ENCODE data around the gene SCAF8.
"Not testable (repeated sequence)": the region's sequence is repeated elsewhere in the genome, so short reads cannot be mapped to it uniquely, and the experiment has no call there.

DNA sequence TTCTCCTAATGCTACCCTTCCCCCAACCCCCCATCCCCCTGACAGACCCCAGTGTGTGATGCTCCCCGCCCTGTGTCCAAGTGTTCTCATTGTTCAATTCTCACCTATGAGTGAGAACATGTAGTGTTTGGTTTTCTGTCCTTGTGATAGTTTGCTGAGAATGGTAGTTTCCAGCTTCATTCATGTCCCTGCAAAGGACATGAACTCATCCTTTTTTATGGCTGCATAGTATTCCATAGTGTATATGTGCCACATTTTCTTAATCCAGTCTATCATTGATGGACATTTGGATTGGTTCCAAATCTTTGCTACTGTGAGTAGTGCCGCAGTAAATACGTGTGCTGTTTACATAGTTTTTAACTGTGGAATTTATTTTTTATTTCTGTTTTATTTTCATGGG, 78.4 kb downstream of the SCAF8 start:
- TF ChIP-seq, protein P1, sequence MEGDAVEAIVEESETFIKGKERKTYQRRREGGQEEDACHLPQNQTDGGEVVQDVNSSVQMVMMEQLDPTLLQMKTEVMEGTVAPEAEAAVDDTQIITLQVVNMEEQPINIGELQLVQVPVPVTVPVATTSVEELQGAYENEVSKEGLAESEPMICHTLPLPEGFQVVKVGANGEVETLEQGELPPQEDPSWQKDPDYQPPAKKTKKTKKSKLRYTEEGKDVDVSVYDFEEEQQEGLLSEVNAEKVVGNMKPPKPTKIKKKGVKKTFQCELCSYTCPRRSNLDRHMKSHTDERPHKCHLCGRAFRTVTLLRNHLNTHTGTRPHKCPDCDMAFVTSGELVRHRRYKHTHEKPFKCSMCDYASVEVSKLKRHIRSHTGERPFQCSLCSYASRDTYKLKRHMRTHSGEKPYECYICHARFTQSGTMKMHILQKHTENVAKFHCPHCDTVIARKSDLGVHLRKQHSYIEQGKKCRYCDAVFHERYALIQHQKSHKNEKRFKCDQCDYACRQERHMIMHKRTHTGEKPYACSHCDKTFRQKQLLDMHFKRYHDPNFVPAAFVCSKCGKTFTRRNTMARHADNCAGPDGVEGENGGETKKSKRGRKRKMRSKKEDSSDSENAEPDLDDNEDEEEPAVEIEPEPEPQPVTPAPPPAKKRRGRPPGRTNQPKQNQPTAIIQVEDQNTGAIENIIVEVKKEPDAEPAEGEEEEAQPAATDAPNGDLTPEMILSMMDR (IDR thresholded peaks at IDR 0.05; ENCODE audit: poor library complexity): not testable (repeated sequence)
- not testable (repeated sequence) for TF ChIP-seq EZH2 (IDR thresholded peaks at IDR 0.05; ENCODE audit: borderline replicate concordance)

All from hepatocyte (in vitro differentiated cells).